ENCODE measurements around the gene DLGAP1.
"Not testable (repeated sequence)": the region's sequence is repeated elsewhere in the genome, so short reads cannot be mapped to it uniquely, and the experiment has no call there.

The DLGAP1 gene

DNA sequence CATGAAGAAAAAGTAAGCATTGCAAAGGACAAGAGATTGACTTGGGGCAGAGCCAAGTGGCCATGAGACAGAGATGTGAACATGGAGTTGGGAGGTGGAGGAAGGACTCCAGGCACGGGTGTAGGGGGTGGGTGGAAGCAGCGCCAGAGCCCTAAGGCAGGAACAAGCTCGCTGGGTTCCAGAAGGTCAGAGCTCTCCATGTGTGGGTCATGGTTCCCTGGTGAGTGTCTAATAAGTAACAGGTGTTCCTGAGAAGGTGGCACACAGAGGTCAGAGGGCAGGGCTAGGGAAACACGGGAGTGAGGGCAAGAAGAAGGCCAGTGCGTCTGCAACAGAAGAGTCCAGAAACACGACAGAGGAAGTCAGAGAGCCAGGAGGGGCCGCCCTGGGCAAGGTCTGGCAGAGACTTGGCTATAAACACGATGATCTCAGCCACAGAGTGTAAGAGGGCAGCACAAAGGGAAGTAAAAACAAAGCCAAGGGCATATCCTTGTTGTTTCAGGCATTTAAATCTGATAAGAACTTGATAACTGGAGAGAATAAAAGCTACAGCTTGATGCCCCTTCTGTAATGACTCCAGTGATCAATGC lies 744.3 kb downstream of the DLGAP1 start:
- peak overlapping the region in 1 of 2 donors; percentile 41 for H3K27ac ChIP-seq

DNA sequence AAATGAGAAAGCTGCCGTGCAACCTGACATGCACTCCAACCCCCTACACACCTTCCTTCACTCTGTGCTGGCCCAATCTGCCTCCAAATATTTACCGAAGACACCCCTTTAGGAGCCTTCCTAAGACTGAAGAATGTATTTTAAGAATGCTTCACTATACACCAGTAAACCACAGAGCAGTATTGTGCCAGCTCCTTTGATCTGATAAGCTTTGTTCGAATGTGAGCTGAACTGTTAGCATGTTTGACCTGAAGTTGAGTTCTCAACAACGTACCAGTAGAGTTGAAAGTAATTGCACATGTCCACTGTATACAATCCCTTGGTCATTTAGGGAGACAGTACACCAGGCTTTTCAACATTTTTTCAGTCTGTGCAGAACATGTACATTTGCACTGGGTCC lies 745.9 kb downstream of the DLGAP1 start:
- TF ChIP-seq CTCF (IDR thresholded peaks at IDR 0.05), result no peak
- Histone ChIP-seq H3K27ac (no peak overlapping the region), H3K4me3 (no peak overlapping the region)
- no peak for DNase-seq (ENCODE audit: low spot score)

More for the DNA sequence above, 744.3 kb downstream of the DLGAP1 start:
- H3K4me3 ChIP-seq, result no peak overlapping the region
- no peak for DNase-seq (ENCODE audit: low spot score)
- TF ChIP-seq CTCF (IDR thresholded peaks at IDR 0.05), result no peak

DNA sequence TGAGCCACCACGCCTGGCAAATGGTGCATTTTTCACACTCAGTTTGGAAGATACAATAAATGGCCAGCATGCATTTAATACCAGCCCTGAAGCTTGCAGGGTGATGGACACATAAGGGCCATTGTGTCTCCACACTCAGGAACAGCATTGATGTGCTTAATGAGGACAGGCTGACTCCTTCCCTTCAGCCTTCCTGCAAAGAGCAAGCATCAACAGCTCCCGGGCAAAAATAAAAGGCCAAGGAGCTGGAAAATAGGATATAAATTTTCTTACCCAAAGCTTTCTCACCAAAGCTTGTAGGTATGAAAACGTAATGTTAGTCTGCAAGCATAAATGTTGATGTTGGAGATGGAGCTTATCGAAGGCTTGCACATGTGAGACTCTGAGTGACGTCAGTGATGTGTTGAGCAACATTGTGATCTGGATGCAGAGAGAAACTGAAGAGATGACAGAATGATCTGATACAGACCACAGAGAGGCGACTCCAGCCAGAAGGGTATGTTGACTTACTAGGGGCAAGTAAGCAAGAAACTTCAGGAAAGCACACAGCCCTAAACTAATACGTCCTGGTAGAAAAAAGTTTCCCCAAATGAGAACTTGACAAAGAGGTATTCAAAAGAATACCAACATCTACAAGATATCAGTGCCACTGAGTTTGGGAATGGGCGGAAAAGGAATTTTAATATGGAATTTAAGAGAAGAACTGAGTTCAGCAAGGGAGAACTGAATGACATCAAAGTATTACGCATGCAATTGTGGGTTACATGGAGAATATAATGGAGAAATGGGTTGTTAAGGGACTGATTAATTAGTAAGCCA lies 748.6 kb downstream of the DLGAP1 start:
- TF ChIP-seq CTCF (IDR thresholded peaks at IDR 0.05), result no peak
- DNase-seq (ENCODE audit: low spot score), result no peak
- H3K4me3 ChIP-seq, result no peak overlapping the region

DNA sequence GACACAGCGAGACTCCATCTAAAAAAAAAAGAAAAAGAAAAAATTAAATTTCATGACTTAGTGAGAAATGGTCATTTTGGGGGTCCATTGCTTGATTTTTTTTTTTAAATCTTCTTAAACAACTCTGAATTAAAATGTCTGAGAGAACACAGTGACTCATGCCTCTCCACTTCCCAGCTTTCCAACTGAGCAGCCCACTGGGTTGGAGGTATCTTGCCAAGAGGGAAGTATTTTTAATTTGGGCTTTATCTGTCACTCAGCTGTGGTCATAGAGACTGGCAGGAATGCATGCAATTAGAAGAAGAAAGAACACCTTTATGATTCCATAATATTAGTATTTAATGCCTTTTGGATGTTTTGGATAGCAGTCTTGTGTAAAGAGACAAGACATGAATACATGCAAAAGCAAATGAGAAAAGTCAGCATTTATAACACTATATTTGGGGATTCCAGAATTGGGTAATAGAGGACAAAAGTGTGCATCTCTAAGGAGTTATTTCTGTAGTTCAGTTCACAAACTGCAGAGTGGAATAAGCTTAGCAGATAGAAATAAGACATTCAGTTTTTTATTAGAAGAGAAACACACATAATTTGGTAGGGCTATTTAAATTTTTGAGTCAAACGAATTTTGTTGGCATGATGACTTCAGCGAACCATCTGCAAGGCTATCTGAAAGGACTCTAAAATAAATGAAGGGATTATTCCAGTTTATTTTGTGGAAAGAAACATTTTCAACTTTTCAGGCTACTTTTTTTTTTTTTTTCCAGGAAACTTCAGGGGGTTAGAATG lies 750.4 kb downstream of the DLGAP1 start:
- DNase-seq (ENCODE audit: low spot score), result no peak
- H3K27ac ChIP-seq, result no peak overlapping the region
- no peak for TF ChIP-seq CTCF (IDR thresholded peaks at IDR 0.05)
- no peak overlapping the region for H3K4me3 ChIP-seq

More for the DNA sequence above, 748.6 kb downstream of the DLGAP1 start:
- H3K27ac ChIP-seq, result no peak overlapping the region

DNA sequence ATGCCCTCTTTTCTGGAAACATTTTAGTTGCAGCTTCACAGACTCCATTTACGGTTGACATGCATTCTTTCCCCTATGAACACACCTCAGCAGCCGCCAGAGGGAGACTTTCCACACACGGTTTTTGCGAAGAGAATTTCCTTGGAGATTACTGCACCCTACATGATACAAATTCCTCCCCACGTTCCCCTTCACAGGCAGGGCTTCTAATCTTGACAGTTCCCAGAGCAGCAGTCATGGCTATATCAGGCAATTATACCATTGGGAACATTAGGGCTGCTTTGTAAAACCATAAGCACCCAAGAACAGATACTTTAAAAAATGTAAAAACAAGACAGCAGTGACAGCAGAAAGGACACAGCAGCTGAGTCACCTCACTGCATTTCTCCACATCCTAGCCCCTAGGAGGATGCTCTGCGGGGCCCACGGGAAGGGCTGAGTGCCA lies 751.4 kb downstream of the DLGAP1 start:
- TF ChIP-seq CTCF (IDR thresholded peaks at IDR 0.05), result peak; percentile 54
- Histone ChIP-seq H3K27ac (peak overlapping the region in 1 of 2 donors; percentile 14), H3K4me3 (peak overlapping the region; percentile 13)
- no peak for DNase-seq (ENCODE audit: low spot score)

GRCh38 chr18:3699707-3700567 lies 755.2 kb downstream of the DLGAP1 start:
- not testable (repeated sequence) for H3K4me3 ChIP-seq; DNase-seq (ENCODE audit: low spot score)
- H3K27ac ChIP-seq, result peak overlapping the region in 1 of 2 donors; percentile 66

DNA sequence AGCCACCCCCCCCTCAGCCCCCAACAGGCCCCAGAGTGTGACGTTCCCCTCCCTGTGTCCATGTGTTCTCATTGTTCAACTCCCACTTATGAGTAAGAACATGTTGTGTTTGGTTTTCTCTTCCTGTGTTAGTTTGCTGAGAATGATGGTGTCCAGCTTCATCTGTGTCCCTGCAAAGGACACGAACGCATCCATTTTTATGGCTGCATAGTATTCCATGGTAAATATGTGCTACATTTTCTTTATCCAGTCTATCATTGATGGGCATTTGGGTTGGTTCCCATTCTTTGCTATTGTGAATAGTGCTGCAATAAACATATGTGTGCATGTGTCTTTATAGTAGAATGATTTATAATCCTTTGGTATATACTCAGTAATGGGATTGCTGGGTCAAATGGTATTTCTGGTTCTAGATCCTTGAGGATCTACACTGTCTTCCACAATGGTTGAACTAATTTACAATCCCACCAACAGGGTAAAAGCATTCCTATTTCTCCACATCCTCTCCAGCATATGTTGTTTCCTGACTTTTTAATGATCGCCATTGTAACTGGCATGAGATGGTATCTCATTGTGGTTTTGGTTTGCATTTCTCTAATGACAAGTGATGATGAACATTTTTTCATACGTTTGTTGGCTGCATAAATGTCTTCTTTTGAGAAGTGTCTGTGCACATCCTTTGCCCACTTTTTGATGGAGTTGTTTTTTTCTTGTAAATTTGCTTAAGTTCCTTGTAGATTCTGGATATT lies 760.9 kb downstream of the DLGAP1 start:
- H3K27ac ChIP-seq; DNase-seq (ENCODE audit: low spot score); H3K4me3 ChIP-seq: not testable (repeated sequence)
